ENCODE measurements around the gene FRAT2. TPM values are rescaled to one million over a fixed set of nuclear protein-coding genes. Genes with fewer than 3 reads are reported as not detected.

Gene FRAT2
- total and polyA plus RNA-seq, 2 donors (not counting 3 experiments of a cell fraction or from before 2014, with no cell fraction given): 6.6 to 11.3 TPM

DNA sequence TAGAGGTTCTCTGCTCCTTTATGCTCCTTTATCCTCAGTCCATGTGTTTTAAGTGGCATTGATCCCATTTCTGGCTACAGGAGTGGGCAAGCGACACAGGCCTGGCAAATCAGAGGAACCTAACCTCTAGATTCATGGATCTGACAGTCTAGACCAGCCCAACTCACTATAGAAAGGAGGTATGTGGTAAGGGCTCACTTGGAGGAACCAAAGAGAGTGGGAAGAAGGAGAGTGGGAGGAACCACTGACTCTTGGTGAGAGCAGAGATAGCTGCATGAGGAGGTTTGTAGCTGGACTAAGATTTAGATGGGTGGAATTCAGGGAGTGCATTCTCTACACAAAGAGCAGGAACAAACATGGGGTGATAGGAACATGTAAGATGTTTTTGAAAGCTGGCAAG is 27.1 kb downstream of the FRAT2 start:
- no TSS peak for BruUV-seq (replicated peaks)

More for the DNA sequence above, 27.1 kb downstream of the FRAT2 start:
- FAIRE-seq: no peak
- no peak overlapping the region for H3K9ac ChIP-seq (replicated peaks; ENCODE audit: extremely low read depth, insufficient read depth, low read length)
- H2AFZ ChIP-seq (ENCODE audit: low read depth, low read length): no peak overlapping the region
- no peak overlapping the region for H3K4me3 ChIP-seq (replicated peaks in 1 of 3; ENCODE audit: insufficient read depth in 1 of 3, low read depth in 1 of 3, low read length in 3 of 3)
- H3K27me3 ChIP-seq (ENCODE audit: control insufficient read depth in 2 of 2, insufficient read depth in 2 of 2, low read length in 2 of 2): no peaks in the 10 kb centered on the region
- no peaks in the 10 kb centered on the region for H3K4me1 ChIP-seq (ENCODE audit: control insufficient read depth, extremely low read depth, insufficient read depth, low read length)
- no peaks in the 10 kb centered on the region for H3K9me1 ChIP-seq (replicated peaks; ENCODE audit: control insufficient read depth, extremely low read depth, insufficient read depth, low read length)
- ChIA-PET CTCF (interaction anchor here (1.1 kb wide), 1 partner anchor 235 kb away, joined by 4 read pairs; no protein-coding TSS in a partner anchor), POLR2A (no interaction called here)
- H4K20me1 ChIP-seq (replicated peaks; ENCODE audit: control insufficient read depth, extremely low read depth, insufficient read depth, low read length): no peaks in the 10 kb centered on the region
- no peaks in the 10 kb centered on the region for H3K79me2 ChIP-seq (ENCODE audit: control insufficient read depth, insufficient read depth, low read length)
- no peak for DNase-seq (ENCODE audit: low read depth, low spot score)
- intact Hi-C loops (cut with micrococcal nuclease): no loop called here
- no peaks in the 10 kb centered on the region for H3K9me3 ChIP-seq (replicated peaks; ENCODE audit: control insufficient read depth, insufficient read depth, low read length)
- dilution Hi-C loops (cut with MboI; ENCODE audit: extremely low pct_ligation_motif_present, low sequenced_read_pairs): no loop called here
- no peak for TF ChIP-seq JUN (IDR thresholded peaks at IDR 0.05; ENCODE audit: borderline replicate concordance, insufficient read depth, insufficient read length, low read depth)
- TF ChIP-seq POLR2A (IDR thresholded peaks at IDR 0.05; ENCODE audit: low read depth, low read length): no peak
- no peak for TF ChIP-seq CTCF (IDR thresholded peaks at IDR 0.05; ENCODE audit: extremely low read depth in 1 of 2, insufficient read depth in 1 of 2, low read depth in 1 of 2, low read length in 2 of 2)
- H3K4me2 ChIP-seq (ENCODE audit: insufficient read depth, low read length): no peak overlapping the region
- H3K36me3 ChIP-seq (ENCODE audit: control insufficient read depth in 2 of 2, extremely low read depth in 1 of 2, insufficient read depth in 2 of 2, low read length in 2 of 2): no peaks in the 10 kb centered on the region
- no peak overlapping the region for H3K27ac ChIP-seq (ENCODE audit: insufficient read depth, low read depth, low read length)

Measured in endothelial cell of umbilical vein (primary cell).